HL-60 (cell line): ENCODE data around the gene DPYSL4.

Source experiments
- CTCF ChIP-seq: IDR thresholded peaks from one replicate; pipeline ENCODE4 v1.5.1; 2011; ENCODE audit warnings: low read length, control low read depth, inconsistent platforms; ENCODE audit not compliant: insufficient read depth
- POLR2AphosphoS5 ChIP-seq: IDR thresholded peaks from 2 replicates; pipeline ENCODE4 v1.6.1; 2012; ENCODE audit warnings: low read depth
- REST ChIP-seq: IDR thresholded peaks from 2 replicates; pipeline ENCODE4 v1.6.1; 2012; ENCODE audit warnings: low read depth; ENCODE audit not compliant: insufficient replicate concordance

DNA sequence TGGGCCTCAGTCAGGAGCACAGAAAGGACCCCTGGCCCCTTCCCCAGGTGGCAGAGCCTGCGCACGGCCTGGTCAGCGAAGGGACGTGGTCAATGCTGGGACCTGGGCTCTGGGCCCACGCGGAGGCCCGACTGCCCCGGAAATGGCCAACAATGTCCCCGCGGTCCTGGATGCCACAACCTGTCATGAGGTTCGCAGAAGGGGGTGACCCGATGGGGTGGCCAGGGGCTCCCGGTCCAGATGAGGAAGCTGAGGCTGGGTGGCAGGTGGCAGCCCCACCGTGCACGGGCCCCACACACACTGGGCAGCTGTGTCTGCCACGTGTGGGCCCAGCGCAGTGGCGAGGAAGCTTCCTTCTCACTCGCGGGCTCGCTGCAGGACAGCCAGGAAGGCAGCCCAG is 49.4 kb downstream of the DPYSL4 start:
- TF ChIP-seq CTCF (no peak), REST (no peak), POLR2AphosphoS5 (no peak)
